Measurements from ENCODE around the gene NPC1. TPM values are rescaled to one million over a fixed set of nuclear protein-coding genes. Genes with fewer than 3 reads are reported as not detected.

NPC1 gene
- total and polyA plus RNA-seq, 2 donors (not counting 3 experiments of a cell fraction or from before 2014, with no cell fraction given) = 40.6 to 45.2 TPM

GRCh38 chr18:23583071-23583865 lies 3.0 kb downstream of the NPC1 start:
- Histone ChIP-seq H3K36me3 (ENCODE audit: control insufficient read depth in 2 of 2, extremely low read depth in 1 of 2, insufficient read depth in 2 of 2, low read length in 2 of 2) (no peaks in the 10 kb centered on the region), H3K4me2 (ENCODE audit: insufficient read depth, low read length) (no peak overlapping the region), H3K4me3 (replicated peaks in 1 of 3; ENCODE audit: insufficient read depth in 1 of 3, low read depth in 1 of 3, low read length in 3 of 3) (no peak overlapping the region), H2AFZ (ENCODE audit: low read depth, low read length) (no peak overlapping the region), H3K27ac (ENCODE audit: insufficient read depth, low read depth, low read length) (no peak overlapping the region), H3K9me3 (replicated peaks; ENCODE audit: control insufficient read depth, insufficient read depth, low read length) (no peaks in the 10 kb centered on the region), H3K9ac (replicated peaks; ENCODE audit: extremely low read depth, insufficient read depth, low read length) (no peak overlapping the region), H4K20me1 (replicated peaks; ENCODE audit: control insufficient read depth, extremely low read depth, insufficient read depth, low read length) (peaks cover 5% of the 10 kb centered on the region), H3K9me1 (replicated peaks; ENCODE audit: control insufficient read depth, extremely low read depth, insufficient read depth, low read length) (no peaks in the 10 kb centered on the region), H3K4me1 (ENCODE audit: control insufficient read depth, extremely low read depth, insufficient read depth, low read length) (peaks cover 18% of the 10 kb centered on the region), H3K79me2 (ENCODE audit: control insufficient read depth, insufficient read depth, low read length) (peaks cover 73% of the 10 kb centered on the region), H3K27me3 (ENCODE audit: control insufficient read depth in 2 of 2, insufficient read depth in 2 of 2, low read length in 2 of 2) (no peaks in the 10 kb centered on the region)
- dilution Hi-C loops (cut with MboI; ENCODE audit: extremely low pct_ligation_motif_present, low sequenced_read_pairs) (no loop called here), intact Hi-C loops (cut with micrococcal nuclease) (no loop called here)
- BruUV-seq (replicated peaks) = no TSS peak
- no peak for FAIRE-seq
- ChIA-PET CTCF (no interaction called here), POLR2A (interaction anchor here (0.7 kb wide), 1 partner anchor 1890 kb away, joined by 5 read pairs; no protein-coding TSS in a partner anchor)
- TF ChIP-seq POLR2AphosphoS5 (IDR thresholded peaks at IDR 0.05; ENCODE audit: insufficient read depth, low read depth, low read length) (no peak), JUN (IDR thresholded peaks at IDR 0.05; ENCODE audit: borderline replicate concordance, insufficient read depth, insufficient read length, low read depth) (no peak), POLR2A (IDR thresholded peaks at IDR 0.05; ENCODE audit: low read depth, low read length) (no peak), EZH2 (IDR thresholded peaks at IDR 0.05; ENCODE audit: borderline replicate concordance, low read depth, low read length, severe bottlenecking) (no peak)
- no peak for DNase-seq (ENCODE audit: low read depth, low spot score)

- intact Hi-C loops (cut with micrococcal nuclease) = no loop called here
- peaks cover 14% of the 10 kb centered on the region for H3K4me1 ChIP-seq (ENCODE audit: control insufficient read depth, extremely low read depth, insufficient read depth, low read length)
- dilution Hi-C loops (cut with MboI; ENCODE audit: extremely low pct_ligation_motif_present, low sequenced_read_pairs) = no loop called here
Measured at GRCh38 chr18:23580677-23581367, 5.5 kb downstream of the NPC1 start.

More at GRCh38 chr18:23580677-23581367, 5.5 kb downstream of the NPC1 start:
- DNase-seq (ENCODE audit: low read depth, low spot score) = no peak
- no peak overlapping the region for H3K27ac ChIP-seq (ENCODE audit: insufficient read depth, low read depth, low read length)
- no peaks in the 10 kb centered on the region for H3K36me3 ChIP-seq (ENCODE audit: control insufficient read depth in 2 of 2, extremely low read depth in 1 of 2, insufficient read depth in 2 of 2, low read length in 2 of 2)
- no peak overlapping the region for H3K4me2 ChIP-seq (ENCODE audit: insufficient read depth, low read length)
- BruUV-seq (replicated peaks) = no TSS peak
- no peaks in the 10 kb centered on the region for H3K9me1 ChIP-seq (replicated peaks; ENCODE audit: control insufficient read depth, extremely low read depth, insufficient read depth, low read length)
- no peaks in the 10 kb centered on the region for H3K27me3 ChIP-seq (ENCODE audit: control insufficient read depth in 2 of 2, insufficient read depth in 2 of 2, low read length in 2 of 2)
- ChIA-PET POLR2A (no interaction called here), CTCF (interaction anchor here (1.3 to 2.8 kb wide), 2 partner anchors 18 to 123 kb away, joined by 3 to 10 read pairs; no protein-coding TSS in a partner anchor)
- no peak for FAIRE-seq
- H3K9ac ChIP-seq (replicated peaks; ENCODE audit: extremely low read depth, insufficient read depth, low read length) = no peak overlapping the region
- no peak overlapping the region for H2AFZ ChIP-seq (ENCODE audit: low read depth, low read length)
- no peak for TF ChIP-seq FOS (IDR thresholded peaks at IDR 0.05; ENCODE audit: borderline replicate concordance, insufficient read depth, low read length)
- peaks cover 5% of the 10 kb centered on the region for H4K20me1 ChIP-seq (replicated peaks; ENCODE audit: control insufficient read depth, extremely low read depth, insufficient read depth, low read length)
- no peak overlapping the region for H3K4me3 ChIP-seq (replicated peaks in 1 of 3; ENCODE audit: insufficient read depth in 1 of 3, low read depth in 1 of 3, low read length in 3 of 3)
- H3K79me2 ChIP-seq (ENCODE audit: control insufficient read depth, insufficient read depth, low read length) = peaks cover 72% of the 10 kb centered on the region
- no peaks in the 10 kb centered on the region for H3K9me3 ChIP-seq (replicated peaks; ENCODE audit: control insufficient read depth, insufficient read depth, low read length)

Data from endothelial cell of umbilical vein (primary cell).